Measurements from ENCODE around the gene CDCA5. TPM values are rescaled to one million over a fixed set of nuclear protein-coding genes. Genes with fewer than 3 reads are reported as not detected.

Gene CDCA5
- total RNA-seq, 1 donor from 2014 or later = 9.0 TPM

DNA sequence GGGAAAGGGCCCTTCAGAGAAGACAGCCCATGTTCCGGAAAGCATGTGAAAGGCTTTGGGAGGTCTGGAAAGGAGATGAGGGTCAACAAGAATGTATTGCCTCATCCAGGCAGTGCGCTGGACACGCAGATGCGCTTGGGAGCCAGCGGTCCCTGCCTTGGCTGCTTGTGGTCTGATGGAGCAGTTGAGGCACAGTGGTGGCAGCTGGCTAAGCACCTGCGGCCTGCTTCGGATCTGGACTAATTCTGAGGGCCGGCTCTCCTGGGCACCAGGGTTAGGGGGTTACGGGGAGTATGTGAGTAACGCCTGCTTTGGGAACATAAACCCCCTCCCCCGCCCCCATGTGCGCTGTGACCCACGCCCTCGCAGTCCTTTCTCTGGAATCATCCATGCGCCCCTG, 23.2 kb upstream of the CDCA5 start:
- no peak for DNase-seq (ENCODE audit: low read depth, low spot score)

DNA sequence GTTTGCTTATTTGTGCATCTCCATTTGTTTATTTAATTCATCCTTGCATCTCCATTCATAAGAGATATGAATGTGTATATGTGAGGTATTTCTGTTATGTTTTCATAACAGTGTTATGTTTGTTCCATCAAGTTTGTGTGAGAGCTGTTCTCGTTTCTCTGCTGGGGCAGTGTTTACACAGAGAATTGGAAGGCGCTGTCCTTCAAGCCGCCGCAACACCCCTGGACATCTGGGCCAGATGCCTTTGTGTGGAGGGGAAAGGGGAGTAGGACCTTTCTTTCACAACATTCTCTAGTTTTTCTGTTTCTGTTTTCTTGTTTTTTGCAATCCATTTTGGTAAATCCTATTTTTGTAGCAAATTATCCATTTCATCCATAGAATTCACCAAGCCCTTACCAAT, 20.8 kb upstream of the CDCA5 start:
- DNase-seq (ENCODE audit: low read depth, low spot score) = no peak

DNA sequence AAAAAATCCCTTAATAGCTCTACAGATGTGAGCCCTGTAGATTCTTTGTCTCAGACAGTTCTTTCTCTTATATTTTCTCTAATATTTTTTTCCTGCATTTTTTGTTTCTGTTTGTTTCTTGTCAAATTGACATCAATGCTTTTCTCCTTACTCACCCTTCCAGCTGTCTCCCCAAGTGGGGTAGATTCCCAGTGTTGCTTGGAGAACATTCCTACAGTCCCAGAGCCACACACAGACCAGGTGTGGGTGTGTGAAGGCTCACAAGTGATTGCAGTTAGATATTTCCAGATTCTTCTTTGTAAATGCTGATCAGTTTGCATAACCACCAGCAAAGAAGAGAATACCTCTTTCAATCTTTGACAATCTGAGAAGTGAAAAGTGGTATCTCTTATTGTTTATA, 19.6 kb upstream of the CDCA5 start:
- DNase-seq (ENCODE audit: low read depth, low spot score) = no peak

DNA sequence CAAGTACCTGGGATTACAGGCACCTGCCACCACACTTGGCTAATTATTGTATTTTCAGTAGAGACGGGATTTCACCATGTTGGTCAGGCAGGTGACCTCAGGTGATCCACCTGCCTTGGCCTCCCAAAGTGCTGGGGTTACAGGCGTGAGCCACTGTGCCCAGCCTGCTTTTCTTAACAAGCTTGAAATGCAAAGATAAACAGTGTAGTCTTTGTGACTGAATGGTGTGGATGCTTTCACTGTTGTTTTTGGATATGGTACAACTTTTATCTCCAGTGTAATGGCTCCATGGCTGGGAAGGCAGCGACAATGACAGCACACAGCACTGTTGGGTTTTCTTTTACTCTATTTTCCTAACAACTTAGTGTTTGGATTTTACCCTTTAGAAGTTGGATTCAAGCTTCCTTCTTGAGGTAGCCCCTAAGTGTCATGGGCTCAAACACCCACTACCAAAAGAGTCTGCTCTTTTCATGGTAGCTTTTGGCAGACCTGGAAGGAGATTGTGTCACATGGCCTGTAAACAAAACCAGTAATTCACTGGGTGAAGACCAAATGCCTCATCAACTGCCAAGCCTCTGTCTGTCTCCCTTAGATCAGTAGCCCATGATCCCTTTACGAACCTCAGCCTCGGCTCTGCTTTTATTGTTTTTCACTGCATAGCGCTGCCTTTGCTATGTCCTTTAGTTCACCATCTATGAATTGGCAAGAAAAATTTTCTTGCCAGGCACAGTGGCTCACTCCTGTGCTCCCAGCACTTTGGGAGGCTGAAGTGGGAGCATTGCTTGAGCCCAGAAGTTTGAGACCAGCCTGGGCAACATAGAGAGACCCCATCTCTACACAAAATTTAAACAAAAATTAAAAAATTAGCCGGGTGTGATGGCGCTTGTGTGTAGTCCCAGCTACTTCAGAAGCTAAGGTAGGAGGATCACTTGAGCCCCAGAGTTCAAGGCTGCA, 18.6 kb upstream of the CDCA5 start:
- DNase-seq (ENCODE audit: low read depth, low spot score) = no peak

DNA sequence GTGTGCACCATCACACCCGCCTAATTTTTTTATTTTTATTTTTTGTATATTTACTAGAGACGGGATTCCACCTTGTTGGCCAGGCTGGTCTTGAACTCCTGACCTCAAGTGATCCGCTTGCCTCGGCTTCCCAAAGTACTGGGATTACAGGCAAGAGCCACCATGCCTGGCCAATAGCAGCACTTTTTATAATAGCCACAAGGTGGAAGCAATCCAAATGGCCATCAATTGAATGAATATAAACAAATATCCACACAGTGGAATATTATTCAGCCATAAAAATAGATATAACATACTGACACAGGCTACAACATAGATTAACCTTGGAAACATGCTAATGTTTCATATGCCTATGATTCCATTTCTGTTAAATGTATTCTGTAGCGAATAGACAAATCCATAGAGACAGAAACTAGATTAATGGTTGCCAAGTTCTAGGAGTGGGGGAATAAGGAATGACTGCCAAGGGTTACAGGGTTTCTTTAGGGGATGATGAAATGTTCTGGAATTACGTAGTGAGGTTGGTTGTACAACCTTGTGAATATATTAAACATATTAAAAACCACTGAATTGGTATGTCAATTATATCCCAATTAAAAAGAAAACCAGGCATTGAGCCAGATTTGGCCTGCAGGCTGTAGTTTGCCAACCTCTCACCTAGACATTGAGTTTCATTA, 17.0 kb upstream of the CDCA5 start:
- DNase-seq (ENCODE audit: low read depth, low spot score) = no peak

DNA sequence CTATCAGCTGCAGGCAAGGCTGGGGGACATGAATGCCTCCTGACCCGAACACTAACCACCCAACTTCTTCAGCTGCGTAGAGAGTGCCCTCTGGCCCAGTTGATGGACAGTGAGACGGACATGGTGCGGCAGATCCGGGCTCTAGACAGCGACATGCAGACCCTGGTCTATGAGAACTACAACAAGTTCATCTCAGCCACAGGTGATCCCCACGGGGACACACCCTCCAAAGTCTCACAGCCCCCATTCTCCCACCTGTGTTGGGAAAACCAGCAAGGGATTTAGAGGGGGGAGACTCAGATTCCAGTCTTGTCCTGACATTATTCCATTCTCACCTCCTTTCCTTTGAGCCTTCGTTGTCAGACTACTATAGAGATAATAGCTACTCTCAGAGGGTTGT, 13.1 kb upstream of the CDCA5 start:
- DNase-seq (ENCODE audit: low read depth, low spot score) = no peak

DNA sequence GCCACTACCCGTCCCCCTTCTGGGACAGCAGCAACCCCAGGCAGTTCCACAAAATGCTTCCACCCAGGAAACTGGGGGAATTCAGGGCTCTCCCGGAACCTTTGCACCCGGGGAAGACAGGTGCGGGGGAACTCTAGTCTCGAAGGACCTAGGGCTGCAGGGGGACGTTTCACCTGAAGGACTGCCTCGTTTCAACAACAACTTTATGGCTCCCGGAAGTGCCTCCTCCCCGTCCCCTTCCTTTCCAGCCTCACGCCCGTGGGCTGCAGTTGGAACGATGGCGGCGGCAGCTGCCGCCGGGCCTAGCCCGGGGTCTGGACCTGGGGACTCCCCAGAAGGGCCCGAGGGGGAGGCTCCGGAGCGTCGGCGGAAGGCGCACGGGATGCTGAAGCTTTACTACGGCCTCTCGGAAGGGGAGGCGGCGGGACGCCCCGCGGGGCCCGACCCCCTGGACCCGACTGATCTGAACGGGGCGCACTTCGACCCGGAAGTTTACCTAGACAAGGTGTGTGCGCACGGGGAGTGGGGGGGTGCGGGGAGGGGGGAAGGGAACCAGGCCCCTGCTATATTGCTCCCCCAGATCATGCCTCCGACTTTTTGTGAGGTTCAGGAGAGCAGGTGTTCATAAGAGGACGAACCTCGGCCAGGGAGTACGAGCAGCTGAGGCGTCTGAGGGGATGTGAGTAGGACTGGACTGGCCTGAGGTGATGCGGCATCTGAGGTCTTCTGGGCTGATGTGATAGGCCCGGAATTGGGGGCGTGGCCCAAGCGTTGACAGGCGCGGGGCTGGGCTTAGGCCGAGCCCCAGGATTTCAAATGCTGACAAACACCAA, 12.3 kb upstream of the CDCA5 start, which contains the start of gene VPS51:
Gene VPS51 (plus strand): TSS at position 241 of the 833 bp plus-strand sequence. CDS start 37 bp downstream, at position 278.
- peak; percentile 79 for DNase-seq (ENCODE audit: low read depth, low spot score)

DNA sequence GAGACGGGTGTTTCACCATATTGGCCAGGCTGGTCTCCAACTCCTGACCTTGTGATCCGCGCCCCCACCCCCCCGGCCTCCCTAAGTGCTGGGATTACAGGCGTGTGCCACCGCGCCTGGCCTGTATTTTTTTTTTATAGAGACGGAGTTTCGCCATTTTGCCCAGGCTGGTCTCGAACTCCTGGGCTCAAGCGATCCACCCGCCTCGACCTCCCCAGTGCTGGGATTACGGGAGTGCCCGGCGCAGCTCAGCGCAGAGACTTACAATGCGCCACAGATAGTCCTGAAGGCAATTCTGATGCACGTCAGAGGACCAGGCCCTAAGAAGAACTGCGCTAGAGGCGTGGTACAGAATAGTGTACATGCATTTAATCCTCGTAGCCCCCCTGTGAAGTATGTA, 11.6 kb upstream of the CDCA5 start:
- DNase-seq (ENCODE audit: low read depth, low spot score) = no peak

DNA sequence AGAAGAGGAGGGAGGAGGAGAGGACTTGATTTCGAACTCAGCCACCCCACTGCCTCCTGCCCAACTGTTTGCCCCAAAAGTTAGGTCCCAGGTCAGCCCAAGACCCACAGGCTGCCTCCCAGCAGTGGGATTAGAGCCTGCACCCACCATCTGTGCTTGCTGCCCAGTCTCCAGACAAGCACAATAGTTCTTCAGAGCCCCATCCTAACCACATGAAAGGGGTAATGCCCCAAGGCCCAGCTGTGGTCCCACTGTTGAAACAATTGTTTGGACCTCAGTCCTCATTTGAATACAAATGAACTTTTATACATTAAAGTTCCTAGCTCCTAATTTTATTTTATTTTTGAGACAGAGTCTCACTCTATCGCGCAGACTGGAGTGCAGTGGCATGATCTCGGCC, 6.8 kb upstream of the CDCA5 start:
- no peak for DNase-seq (ENCODE audit: low read depth, low spot score)

DNA sequence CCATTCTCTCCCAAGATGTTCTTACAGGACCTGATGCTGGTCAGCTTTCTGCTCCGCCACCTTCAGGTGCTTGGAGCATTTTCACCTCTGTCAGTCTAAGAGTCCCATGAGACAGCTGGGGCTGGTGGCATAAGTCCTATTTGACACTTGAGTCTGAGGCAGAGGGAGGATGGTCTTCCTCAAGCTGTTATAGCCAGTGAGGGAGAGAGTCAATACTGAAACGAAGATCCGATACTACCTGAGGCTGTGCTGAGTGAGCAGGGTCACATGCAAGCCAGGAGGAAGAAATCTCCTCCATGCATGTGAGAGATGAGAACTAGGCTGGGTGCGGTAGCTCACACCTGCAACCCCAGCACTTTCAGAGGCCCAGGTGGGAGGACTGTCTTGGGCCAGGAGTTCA, 5.8 kb upstream of the CDCA5 start:
- no peak for DNase-seq (ENCODE audit: low read depth, low spot score)

DNA sequence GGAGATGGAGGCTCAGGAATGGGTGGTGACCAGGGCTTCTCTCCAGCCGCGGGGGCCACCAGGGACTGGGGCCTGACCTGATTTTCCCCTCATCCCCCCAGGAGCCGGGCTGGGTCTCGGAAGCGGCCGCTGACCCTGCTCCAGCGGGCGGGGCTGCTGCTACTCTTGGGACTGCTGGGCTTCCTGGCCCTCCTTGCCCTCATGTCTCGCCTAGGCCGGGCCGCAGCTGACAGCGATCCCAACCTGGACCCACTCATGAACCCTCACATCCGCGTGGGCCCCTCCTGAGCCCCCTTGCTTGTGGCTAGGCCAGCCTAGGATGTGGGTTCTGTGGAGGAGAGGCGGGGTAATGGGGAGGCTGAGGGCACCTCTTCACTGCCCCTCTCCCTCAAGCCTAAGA, 4.0 kb upstream of the CDCA5 start:
- no peak for DNase-seq (ENCODE audit: low read depth, low spot score)

DNA sequence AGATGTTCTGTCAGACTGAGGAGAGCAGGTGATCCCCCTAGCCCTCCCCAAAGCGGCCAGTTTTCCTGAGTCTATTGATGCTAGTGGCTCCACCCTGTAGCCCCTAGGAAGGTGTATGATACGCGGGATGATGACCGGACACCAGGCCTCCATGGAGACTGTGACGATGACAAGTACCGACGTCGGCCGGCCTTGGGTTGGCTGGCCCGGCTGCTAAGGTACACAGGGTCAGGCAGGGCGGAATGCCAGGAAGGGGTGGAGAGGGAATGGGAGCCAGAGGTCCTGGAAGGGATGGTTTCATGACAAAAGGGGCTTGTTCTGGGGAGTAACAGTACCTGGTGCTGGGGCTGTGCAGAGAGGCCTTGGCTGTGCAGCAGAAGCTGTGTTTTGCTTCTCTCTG, 3.4 kb upstream of the CDCA5 start:
- no peak for DNase-seq (ENCODE audit: low read depth, low spot score)

DNA sequence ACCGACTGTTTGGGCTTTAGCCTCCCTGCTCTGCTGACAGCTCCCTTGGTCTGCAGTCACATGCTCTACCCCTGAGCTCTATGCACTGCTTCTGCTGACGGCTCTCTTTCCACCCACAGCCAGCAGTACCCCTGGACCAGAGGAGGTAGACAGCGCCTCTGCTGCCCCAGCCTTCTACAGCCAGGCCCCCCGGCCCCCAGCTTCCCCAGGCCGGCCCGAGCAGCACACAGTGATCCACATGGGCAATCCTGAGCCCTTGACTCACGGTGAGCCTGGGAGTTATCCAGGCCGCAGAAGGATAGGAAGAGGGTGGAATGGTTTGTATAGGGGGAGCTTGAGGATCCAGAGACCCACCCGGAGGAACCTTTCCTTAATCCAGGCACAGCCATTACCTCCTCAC, 3.0 kb upstream of the CDCA5 start:
- no peak for DNase-seq (ENCODE audit: low read depth, low spot score)

DNA sequence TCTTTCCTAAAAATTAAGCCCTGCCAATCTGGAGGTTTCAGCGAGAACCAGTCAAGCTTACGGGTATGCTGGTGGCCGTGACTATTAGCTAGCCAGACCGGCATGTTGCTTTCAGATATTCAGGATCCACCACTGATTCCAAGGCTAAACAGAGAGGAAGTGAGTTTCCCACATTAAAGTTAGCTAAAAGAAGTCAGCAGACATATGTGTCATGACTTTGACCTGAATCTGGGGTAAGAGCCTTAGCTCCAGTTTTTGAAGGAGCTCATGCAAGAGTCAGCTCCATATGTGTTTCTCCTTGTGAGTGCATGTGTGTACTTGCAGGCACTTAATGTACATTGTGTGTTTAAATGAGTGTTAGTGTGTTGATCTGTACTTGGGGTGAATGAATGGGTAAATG, 1.6 kb upstream of the CDCA5 start:
- DNase-seq (ENCODE audit: low read depth, low spot score) = no peak

DNA sequence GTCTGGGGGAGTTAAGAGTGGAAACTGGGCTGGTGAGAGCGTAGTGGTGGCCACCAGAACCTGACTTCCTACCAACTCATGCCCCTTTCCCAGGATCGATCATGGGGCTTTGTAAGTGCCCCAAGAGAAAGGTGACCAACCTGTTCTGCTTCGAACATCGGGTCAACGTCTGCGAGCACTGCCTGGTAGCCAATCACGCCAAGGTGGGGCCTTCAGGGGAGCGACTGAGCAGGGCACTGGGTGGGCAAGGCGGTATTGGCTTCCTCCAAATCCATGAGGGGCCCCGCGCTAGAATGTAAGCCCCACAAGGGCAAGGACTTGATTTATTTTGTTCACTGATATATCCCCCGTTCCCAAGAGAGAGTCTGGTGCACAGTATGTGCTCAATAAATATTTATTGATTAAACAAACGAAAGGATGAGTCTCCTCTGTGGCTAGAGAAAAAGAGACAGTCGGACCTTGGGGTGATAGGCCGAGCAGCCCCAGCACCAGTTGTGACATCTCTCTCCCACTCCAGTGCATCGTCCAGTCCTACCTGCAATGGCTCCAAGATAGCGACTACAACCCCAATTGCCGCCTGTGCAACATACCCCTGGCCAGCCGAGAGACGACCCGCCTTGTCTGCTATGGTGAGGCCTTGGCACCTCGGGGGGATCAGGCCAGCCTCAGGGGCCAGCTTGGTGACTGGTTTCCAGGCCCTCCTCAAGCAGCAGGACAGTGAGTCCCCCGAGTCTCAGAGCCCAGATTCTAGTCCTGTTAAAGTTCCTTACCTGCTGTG, 947 bp upstream of the CDCA5 start:
- DNase-seq (ENCODE audit: low read depth, low spot score) = no peak

DNA sequence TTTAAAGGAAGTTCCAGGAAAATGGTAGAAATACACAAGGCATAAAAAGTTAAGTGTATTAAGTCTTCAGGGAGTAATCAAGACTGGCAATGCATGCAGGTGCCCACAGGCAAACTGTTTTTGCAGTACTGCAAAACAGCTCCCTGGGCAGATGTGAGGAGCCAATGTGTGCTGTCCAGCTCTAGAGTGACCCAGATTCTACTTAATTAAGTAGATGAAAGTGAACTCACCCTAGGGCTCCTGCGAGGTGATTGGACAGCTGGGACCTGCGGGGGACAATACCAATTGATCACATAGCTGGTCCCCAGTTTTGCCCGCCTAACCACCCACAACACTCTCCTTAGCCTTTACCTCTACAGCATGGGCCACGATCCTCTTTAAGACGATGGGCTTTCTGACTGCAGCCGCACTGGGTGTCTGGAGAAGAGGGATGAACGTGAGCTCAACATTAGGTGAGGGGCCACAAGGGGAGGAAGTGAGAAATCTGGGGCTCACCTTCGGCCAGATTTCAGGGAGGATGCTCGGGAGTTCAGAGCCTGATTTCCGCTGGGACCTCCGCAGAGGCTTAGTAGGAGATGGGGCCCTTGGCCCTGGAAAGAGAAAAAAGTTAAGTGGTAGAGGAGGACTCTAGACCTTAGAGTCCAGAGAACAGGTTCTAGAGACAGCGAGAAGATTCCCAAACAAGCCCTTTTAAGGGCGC, 556 bp downstream of the CDCA5 start:
- DNase-seq (ENCODE audit: low read depth, low spot score) = no peak

DNA sequence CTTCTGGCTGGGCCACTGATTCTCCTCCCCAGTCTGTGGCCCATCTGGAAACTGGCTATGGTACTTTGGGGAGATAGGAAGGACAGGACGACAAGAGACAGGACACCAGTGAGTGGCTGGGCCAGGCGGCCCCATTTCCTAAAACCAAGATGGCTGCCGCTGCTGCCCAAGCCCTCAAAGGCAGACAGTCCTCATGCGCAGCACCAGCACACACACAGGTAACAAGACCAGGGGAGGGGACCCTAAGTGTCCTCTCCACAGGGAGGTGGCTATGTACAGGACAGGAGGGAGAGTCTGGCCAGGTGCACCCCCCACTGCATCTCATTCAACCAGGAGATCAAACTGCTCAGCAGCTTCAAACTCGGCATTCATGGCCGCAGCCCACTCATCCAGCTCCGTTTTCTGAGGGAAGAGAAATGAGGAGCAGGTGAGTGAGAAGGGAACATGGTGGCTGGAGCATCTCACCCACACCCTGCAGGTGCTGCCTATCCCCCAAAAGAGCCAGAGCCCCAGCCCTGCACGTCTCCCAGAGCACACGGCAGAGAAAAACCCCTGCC, 5.0 kb downstream of the CDCA5 start:
- DNase-seq (ENCODE audit: low read depth, low spot score) = no peak

DNA sequence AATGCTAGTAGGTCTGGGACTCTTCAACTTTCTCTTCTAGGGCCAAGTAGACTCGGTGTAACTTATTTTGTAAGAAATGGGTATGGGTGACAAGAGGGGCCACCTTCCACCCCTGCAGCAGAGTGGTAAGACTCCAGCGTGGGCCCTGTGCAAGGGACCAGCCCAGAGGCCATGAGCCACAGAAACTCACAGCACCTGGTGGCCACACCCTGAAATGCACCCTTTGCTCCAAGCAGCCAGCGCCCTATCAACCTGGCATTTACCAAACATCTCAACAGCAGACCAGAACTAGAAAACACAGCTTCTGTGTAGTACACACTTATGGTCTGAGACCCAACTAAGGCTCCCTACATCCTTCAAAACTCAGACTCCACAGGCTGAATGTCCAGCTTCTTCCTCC, 5.7 kb downstream of the CDCA5 start:
- DNase-seq (ENCODE audit: low read depth, low spot score) = no peak

DNA sequence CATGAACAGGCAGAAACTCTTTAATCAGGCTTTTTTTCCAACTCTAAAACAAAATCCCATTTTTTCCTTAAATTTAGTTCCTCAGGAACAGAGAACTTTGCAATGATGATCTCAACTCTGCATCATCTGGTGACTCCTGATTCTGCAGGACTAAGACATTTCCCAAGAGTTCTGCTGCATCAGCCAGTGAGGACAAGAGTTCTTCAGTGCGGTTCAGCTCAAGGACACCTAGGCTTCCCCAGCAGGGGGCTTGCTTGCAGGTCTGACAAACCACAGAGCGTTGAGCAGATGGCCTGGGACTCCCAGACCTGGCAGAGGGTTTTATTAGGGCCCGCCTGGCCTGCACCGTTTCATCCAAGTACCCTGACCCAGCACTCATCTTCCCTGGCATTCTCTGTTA, 6.4 kb downstream of the CDCA5 start:
- DNase-seq (ENCODE audit: low read depth, low spot score) = no peak

DNA sequence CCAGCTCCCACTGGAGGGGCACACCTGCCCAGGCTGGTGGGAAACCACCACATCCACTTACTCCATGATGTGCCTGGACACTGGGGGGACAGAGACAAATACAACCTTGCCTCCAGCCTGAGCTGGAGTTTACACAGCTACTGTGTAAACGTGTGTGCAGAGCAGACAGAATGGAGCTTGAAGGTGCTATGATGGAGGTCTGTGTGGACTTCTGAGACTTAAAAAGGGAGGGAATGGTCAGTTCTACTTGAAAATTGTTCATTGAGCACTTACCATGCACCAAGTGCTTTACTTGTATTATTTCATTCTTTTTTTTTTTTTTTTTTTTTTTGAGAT, 11.2 kb downstream of the CDCA5 start:
- no peak for DNase-seq (ENCODE audit: low read depth, low spot score)
